ENCODE measurements around the gene MKNK2. TPM values are rescaled to one million over a fixed set of nuclear protein-coding genes. Genes with fewer than 3 reads are reported as not detected.

Gene MKNK2
- total RNA-seq, 1 donor from 2014 or later: 32.4 TPM

GRCh38 chr19:2027361-2027760 is 23.7 kb downstream of the MKNK2 start:
- Histone ChIP-seq H3K4me3 (ENCODE audit: low read length in 3 of 3) (no peak overlapping the region), H3K27ac (ENCODE audit: low read depth, low read length) (no peak overlapping the region), H3K36me3 (ENCODE audit: control insufficient read depth in 3 of 3, insufficient read depth in 3 of 3, low read length in 3 of 3) (no peaks in the 10 kb centered on the region), H3K4me1 (ENCODE audit: control insufficient read depth in 3 of 3, insufficient read depth in 3 of 3, low read length in 3 of 3) (peaks cover 9 to 17% (median 10%) of the 10 kb centered on the region in 3 donors), H3K9me3 (ENCODE audit: control insufficient read depth in 3 of 3, low read length in 3 of 3) (no peaks in the 10 kb centered on the region), H3K9ac (ENCODE audit: low read depth in 1 of 3, low read length in 3 of 3) (no peak overlapping the region), H3K27me3 (ENCODE audit: control insufficient read depth in 3 of 3, insufficient read depth in 3 of 3, low read length in 3 of 3) (no peaks in the 10 kb centered on the region)

GRCh38 chr19:2026770-2027169 is 24.3 kb downstream of the MKNK2 start:
- Histone ChIP-seq H3K9ac (ENCODE audit: low read depth in 1 of 3, low read length in 3 of 3) (no peak overlapping the region), H3K4me3 (ENCODE audit: low read length in 3 of 3) (no peak overlapping the region), H3K27me3 (ENCODE audit: control insufficient read depth in 3 of 3, insufficient read depth in 3 of 3, low read length in 3 of 3) (no peaks in the 10 kb centered on the region), H3K36me3 (ENCODE audit: control insufficient read depth in 3 of 3, insufficient read depth in 3 of 3, low read length in 3 of 3) (no peaks in the 10 kb centered on the region), H3K4me1 (ENCODE audit: control insufficient read depth in 3 of 3, insufficient read depth in 3 of 3, low read length in 3 of 3) (peaks cover 4 to 11% (median 5%) of the 10 kb centered on the region in 3 donors), H3K27ac (ENCODE audit: low read depth, low read length) (no peak overlapping the region), H3K9me3 (ENCODE audit: control insufficient read depth in 3 of 3, low read length in 3 of 3) (no peaks in the 10 kb centered on the region)

- no peak overlapping the region for H3K9ac ChIP-seq (ENCODE audit: low read depth in 1 of 3, low read length in 3 of 3)
- H3K27ac ChIP-seq (ENCODE audit: low read depth, low read length): no peak overlapping the region
- no peaks in the 10 kb centered on the region for H3K36me3 ChIP-seq (ENCODE audit: control insufficient read depth in 3 of 3, insufficient read depth in 3 of 3, low read length in 3 of 3)
- H3K4me3 ChIP-seq (ENCODE audit: low read length in 3 of 3): no peak overlapping the region
- H3K9me3 ChIP-seq (ENCODE audit: control insufficient read depth in 3 of 3, low read length in 3 of 3): no peaks in the 10 kb centered on the region
- H3K4me1 ChIP-seq (ENCODE audit: control insufficient read depth in 3 of 3, insufficient read depth in 3 of 3, low read length in 3 of 3): peaks cover 0 to 3% (median 0%) of the 10 kb centered on the region in 3 donors
- H3K27me3 ChIP-seq (ENCODE audit: control insufficient read depth in 3 of 3, insufficient read depth in 3 of 3, low read length in 3 of 3): no peaks in the 10 kb centered on the region
Observed at GRCh38 chr19:2022289-2022688, 28.8 kb downstream of the MKNK2 start.

GRCh38 chr19:2021453-2022140 is 29.4 kb downstream of the MKNK2 start:
- Histone ChIP-seq H3K4me3 (ENCODE audit: low read length in 3 of 3) (no peak overlapping the region), H3K36me3 (ENCODE audit: control insufficient read depth in 3 of 3, insufficient read depth in 3 of 3, low read length in 3 of 3) (no peaks in the 10 kb centered on the region), H3K9ac (ENCODE audit: low read depth in 1 of 3, low read length in 3 of 3) (no peak overlapping the region), H3K27ac (ENCODE audit: low read depth, low read length) (no peak overlapping the region), H3K4me1 (ENCODE audit: control insufficient read depth in 3 of 3, insufficient read depth in 3 of 3, low read length in 3 of 3) (peaks cover 0 to 4% (median 0%) of the 10 kb centered on the region in 3 donors), H3K27me3 (ENCODE audit: control insufficient read depth in 3 of 3, insufficient read depth in 3 of 3, low read length in 3 of 3) (no peaks in the 10 kb centered on the region), H3K9me3 (ENCODE audit: control insufficient read depth in 3 of 3, low read length in 3 of 3) (no peaks in the 10 kb centered on the region)

GRCh38 chr19:2018752-2019151 is 32.3 kb downstream of the MKNK2 start:
- H3K4me3 ChIP-seq (ENCODE audit: low read length in 3 of 3): no peak overlapping the region
- no peaks in the 10 kb centered on the region for H3K36me3 ChIP-seq (ENCODE audit: control insufficient read depth in 3 of 3, insufficient read depth in 3 of 3, low read length in 3 of 3)
- no peaks in the 10 kb centered on the region for H3K27me3 ChIP-seq (ENCODE audit: control insufficient read depth in 3 of 3, insufficient read depth in 3 of 3, low read length in 3 of 3)
- no peak overlapping the region for H3K9ac ChIP-seq (ENCODE audit: low read depth in 1 of 3, low read length in 3 of 3)
- H3K4me1 ChIP-seq (ENCODE audit: control insufficient read depth in 3 of 3, insufficient read depth in 3 of 3, low read length in 3 of 3): peaks cover 5 to 20% (median 7%) of the 10 kb centered on the region in 3 donors
- H3K9me3 ChIP-seq (ENCODE audit: control insufficient read depth in 3 of 3, low read length in 3 of 3): no peaks in the 10 kb centered on the region
- H3K27ac ChIP-seq (ENCODE audit: low read depth, low read length): no peak overlapping the region

GRCh38 chr19:2016041-2016807 is 34.8 kb downstream of the MKNK2 start:
- peak overlapping the region in 1 of 3 donors; percentile 50 for H3K9ac ChIP-seq (ENCODE audit: low read depth in 1 of 3, low read length in 3 of 3)
- peaks cover 5 to 25% (median 7%) of the 10 kb centered on the region in 3 donors for H3K4me1 ChIP-seq (ENCODE audit: control insufficient read depth in 3 of 3, insufficient read depth in 3 of 3, low read length in 3 of 3)
- H3K27ac ChIP-seq (ENCODE audit: low read depth, low read length): peak overlapping the region; percentile 19
- no peaks in the 10 kb centered on the region for H3K27me3 ChIP-seq (ENCODE audit: control insufficient read depth in 3 of 3, insufficient read depth in 3 of 3, low read length in 3 of 3)
- no peaks in the 10 kb centered on the region for H3K36me3 ChIP-seq (ENCODE audit: control insufficient read depth in 3 of 3, insufficient read depth in 3 of 3, low read length in 3 of 3)
- H3K9me3 ChIP-seq (ENCODE audit: control insufficient read depth in 3 of 3, low read length in 3 of 3): no peaks in the 10 kb centered on the region
- peak overlapping the region in 2 of 3 donors; percentile 25 to 41 for H3K4me3 ChIP-seq (ENCODE audit: low read length in 3 of 3)

GRCh38 chr19:2015608-2015950 is 35.5 kb downstream of the MKNK2 start, which contains the start of gene BTBD2:
TSS of gene BTBD2 (minus strand) at chr19:2015714. CDS start at chr19:2015703, 11 bp downstream.
- no peaks in the 10 kb centered on the region for H3K27me3 ChIP-seq (ENCODE audit: control insufficient read depth in 3 of 3, insufficient read depth in 3 of 3, low read length in 3 of 3)
- peak within 1 kb of the TSS; percentile 50 to 75 (median 61) for H3K9ac ChIP-seq (ENCODE audit: low read depth in 1 of 3, low read length in 3 of 3)
- peak within 1 kb of the TSS; percentile 19 for H3K27ac ChIP-seq (ENCODE audit: low read depth, low read length)

GRCh38 chr19:2014731-2015607 is 36.1 kb downstream of the MKNK2 start:
- Histone ChIP-seq H3K9ac (ENCODE audit: low read depth in 1 of 3, low read length in 3 of 3) (peak overlapping the region; percentile 50 to 75 (median 61)), H3K4me3 (ENCODE audit: low read length in 3 of 3) (peak overlapping the region; percentile 73 to 81 (median 75)), H3K9me3 (ENCODE audit: control insufficient read depth in 3 of 3, low read length in 3 of 3) (no peaks in the 10 kb centered on the region), H3K27me3 (ENCODE audit: control insufficient read depth in 3 of 3, insufficient read depth in 3 of 3, low read length in 3 of 3) (no peaks in the 10 kb centered on the region), H3K27ac (ENCODE audit: low read depth, low read length) (no peak overlapping the region), H3K4me1 (ENCODE audit: control insufficient read depth in 3 of 3, insufficient read depth in 3 of 3, low read length in 3 of 3) (peaks cover 5 to 25% (median 7%) of the 10 kb centered on the region in 3 donors), H3K36me3 (ENCODE audit: control insufficient read depth in 3 of 3, insufficient read depth in 3 of 3, low read length in 3 of 3) (no peaks in the 10 kb centered on the region)

More at GRCh38 chr19:2015608-2015950, 35.5 kb downstream of the MKNK2 start, which contains the start of gene BTBD2:
- peaks cover 5 to 25% (median 7%) of the 10 kb centered on the region in 3 donors for H3K4me1 ChIP-seq (ENCODE audit: control insufficient read depth in 3 of 3, insufficient read depth in 3 of 3, low read length in 3 of 3)
- H3K4me3 ChIP-seq (ENCODE audit: low read length in 3 of 3): peak within 1 kb of the TSS; percentile 73 to 81 (median 75)
- H3K9me3 ChIP-seq (ENCODE audit: control insufficient read depth in 3 of 3, low read length in 3 of 3): no peaks in the 10 kb centered on the region
- H3K36me3 ChIP-seq (ENCODE audit: control insufficient read depth in 3 of 3, insufficient read depth in 3 of 3, low read length in 3 of 3): no peaks in the 10 kb centered on the region

- Histone ChIP-seq H3K27ac (ENCODE audit: low read depth, low read length) (no peak overlapping the region), H3K4me1 (ENCODE audit: control insufficient read depth in 3 of 3, insufficient read depth in 3 of 3, low read length in 3 of 3) (peaks cover 5 to 21% (median 7%) of the 10 kb centered on the region in 3 donors), H3K36me3 (ENCODE audit: control insufficient read depth in 3 of 3, insufficient read depth in 3 of 3, low read length in 3 of 3) (no peaks in the 10 kb centered on the region), H3K4me3 (ENCODE audit: low read length in 3 of 3) (peak overlapping the region in 1 of 3 donors; percentile 75), H3K27me3 (ENCODE audit: control insufficient read depth in 3 of 3, insufficient read depth in 3 of 3, low read length in 3 of 3) (no peaks in the 10 kb centered on the region), H3K9me3 (ENCODE audit: control insufficient read depth in 3 of 3, low read length in 3 of 3) (no peaks in the 10 kb centered on the region), H3K9ac (ENCODE audit: low read depth in 1 of 3, low read length in 3 of 3) (no peak overlapping the region)
Observed at GRCh38 chr19:2014131-2014571, 36.9 kb downstream of the MKNK2 start.
